HG02571 (cell line): Measurements from ENCODE around the gene CENPX.

Experiments used
- ATAC-seq: cut with Tn5 transposase; IDR thresholded peaks from one replicate; pipeline ENCODE4 v1.9.1; 2021; ENCODE audit warnings: mild to moderate bottlenecking, moderate library complexity; ENCODE audit not compliant: unreplicated experiment

CENPX gene

GRCh38 chr17:82022310-82022980, at the start of gene CENPX:
Gene CENPX (minus strand): TSS chr17:82022878. CDS start chr17:82022861, 17 bp downstream.
- no peak for ATAC-seq

GRCh38 chr17:82070611-82071010, 47.9 kb upstream of the CENPX start:
- no peak for ATAC-seq

- peak; percentile 49 for ATAC-seq
Measured at GRCh38 chr17:82065638-82066303, 43.1 kb upstream of the CENPX start, which contains the start of gene DUS1L. Gene DUS1L (minus strand): TSS chr17:82065804. CDS start chr17:82065059, 745 bp downstream.

GRCh38 chr17:82065193-82065637, 42.5 kb upstream of the CENPX start:
- ATAC-seq = no peak

GRCh38 chr17:82064433-82065192, 41.9 kb upstream of the CENPX start:
- ATAC-seq = no peak

- no peak for ATAC-seq
Measured at GRCh38 chr17:82063424-82064415, 41.0 kb upstream of the CENPX start.

- no peak for ATAC-seq
Measured at GRCh38 chr17:82062984-82063368, 40.3 kb upstream of the CENPX start.

GRCh38 chr17:82062076-82062983, 39.7 kb upstream of the CENPX start:
- ATAC-seq = no peak

- no peak for ATAC-seq
Measured at GRCh38 chr17:82061047-82061925, 38.6 kb upstream of the CENPX start.

- no peak for ATAC-seq
Measured at GRCh38 chr17:82060614-82061013, 37.9 kb upstream of the CENPX start.

GRCh38 chr17:82060001-82060380, 37.3 kb upstream of the CENPX start:
- ATAC-seq = no peak

- no peak for ATAC-seq
Measured at GRCh38 chr17:82059272-82060000, 36.8 kb upstream of the CENPX start.

GRCh38 chr17:82058855-82059249, 36.2 kb upstream of the CENPX start:
- ATAC-seq = no peak

GRCh38 chr17:82058230-82058854, 35.7 kb upstream of the CENPX start:
- no peak for ATAC-seq

GRCh38 chr17:82056729-82057621, 34.3 kb upstream of the CENPX start:
- ATAC-seq = no peak

GRCh38 chr17:82055965-82056728, 33.5 kb upstream of the CENPX start:
- no peak for ATAC-seq
